ENCODE results near the gene MRPL55. TPM values are rescaled to one million over a fixed set of nuclear protein-coding genes. Genes with fewer than 3 reads are reported as not detected.

The MRPL55 gene
- total and polyA plus RNA-seq, 2 of the 13 experiments (the other 11 are each of a cell fraction or from before 2014, with no cell fraction given) = 58.6 to 92.9 TPM

DNA sequence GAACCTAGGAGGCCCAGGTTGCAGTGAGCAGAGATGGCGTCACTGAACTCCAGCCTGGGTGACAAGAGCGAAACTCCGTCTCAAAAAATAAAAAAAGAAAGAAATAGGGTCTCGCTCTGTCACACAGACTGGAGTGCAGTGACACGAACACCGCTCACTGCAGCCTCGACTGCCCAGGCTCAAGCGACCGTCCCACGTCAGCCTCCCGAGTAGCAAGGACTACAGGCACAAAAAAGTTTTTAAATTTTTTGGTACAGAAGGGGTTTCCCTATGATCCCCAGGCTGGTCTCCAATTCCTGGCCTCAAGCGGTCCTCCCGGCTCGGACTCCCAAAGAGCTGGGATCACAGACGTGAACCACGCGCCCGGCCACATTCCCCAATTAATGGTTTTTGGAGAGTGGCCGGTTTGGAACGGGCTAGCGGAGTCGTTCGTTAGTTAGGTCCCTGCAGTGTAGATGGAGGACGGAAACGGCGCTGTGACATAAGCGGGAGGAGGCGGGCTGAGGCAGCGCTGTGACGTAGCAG is 30.4 kb upstream of the MRPL55 start (continued):
- peak; percentile 52; the same call in 1 of the 2 replicates for TF ChIP-seq TCF7 (IDR thresholded peaks at IDR 0.05; ENCODE audit: low read depth)
- TF ChIP-seq ZNF770 (CRISPR knock-in tag; IDR thresholded peaks at IDR 0.05) = peak; percentile 99
- TF ChIP-seq SYNCRIP (IDR thresholded peaks at IDR 0.05; ENCODE audit: insufficient read depth, low read depth, low read length) = no peak
- TF ChIP-seq, protein P1, sequence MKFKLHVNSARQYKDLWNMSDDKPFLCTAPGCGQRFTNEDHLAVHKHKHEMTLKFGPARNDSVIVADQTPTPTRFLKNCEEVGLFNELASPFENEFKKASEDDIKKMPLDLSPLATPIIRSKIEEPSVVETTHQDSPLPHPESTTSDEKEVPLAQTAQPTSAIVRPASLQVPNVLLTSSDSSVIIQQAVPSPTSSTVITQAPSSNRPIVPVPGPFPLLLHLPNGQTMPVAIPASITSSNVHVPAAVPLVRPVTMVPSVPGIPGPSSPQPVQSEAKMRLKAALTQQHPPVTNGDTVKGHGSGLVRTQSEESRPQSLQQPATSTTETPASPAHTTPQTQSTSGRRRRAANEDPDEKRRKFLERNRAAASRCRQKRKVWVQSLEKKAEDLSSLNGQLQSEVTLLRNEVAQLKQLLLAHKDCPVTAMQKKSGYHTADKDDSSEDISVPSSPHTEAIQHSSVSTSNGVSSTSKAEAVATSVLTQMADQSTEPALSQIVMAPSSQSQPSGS (CRISPR knock-in tag; IDR thresholded peaks at IDR 0.05) = no peak
- peak; percentile 34; the same call in 1 of the 2 replicates for TF ChIP-seq ZNF891 (CRISPR knock-in tag; IDR thresholded peaks at IDR 0.05)
- peak; percentile 63; the same call in 1 of the 2 replicates for TF ChIP-seq HOXA5 (CRISPR knock-in tag; IDR thresholded peaks at IDR 0.05)
- TF ChIP-seq, protein P2, sequence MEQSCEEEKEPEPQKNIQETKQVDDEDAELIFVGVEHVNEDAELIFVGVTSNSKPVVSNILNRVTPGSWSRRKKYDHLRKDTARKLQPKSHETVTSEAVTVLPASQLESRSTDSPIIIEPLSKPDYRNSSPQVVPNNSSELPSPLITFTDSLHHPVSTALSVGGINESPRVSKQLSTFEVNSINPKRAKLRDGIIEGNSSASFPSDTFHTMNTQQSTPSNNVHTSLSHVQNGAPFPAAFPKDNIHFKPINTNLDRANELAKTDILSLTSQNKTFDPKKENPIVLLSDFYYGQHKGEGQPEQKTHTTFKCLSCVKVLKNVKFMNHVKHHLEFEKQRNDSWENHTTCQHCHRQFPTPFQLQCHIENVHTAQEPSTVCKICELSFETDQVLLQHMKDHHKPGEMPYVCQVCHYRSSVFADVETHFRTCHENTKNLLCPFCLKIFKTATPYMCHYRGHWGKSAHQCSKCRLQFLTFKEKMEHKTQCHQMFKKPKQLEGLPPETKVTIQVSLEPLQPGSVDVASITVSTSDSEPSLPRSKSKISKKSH (CRISPR knock-in tag; IDR thresholded peaks at IDR 0.05; ENCODE audit: borderline replicate concordance) = peak; percentile 43; the same call in 1 of the 2 replicates
- TF ChIP-seq, protein P3, sequence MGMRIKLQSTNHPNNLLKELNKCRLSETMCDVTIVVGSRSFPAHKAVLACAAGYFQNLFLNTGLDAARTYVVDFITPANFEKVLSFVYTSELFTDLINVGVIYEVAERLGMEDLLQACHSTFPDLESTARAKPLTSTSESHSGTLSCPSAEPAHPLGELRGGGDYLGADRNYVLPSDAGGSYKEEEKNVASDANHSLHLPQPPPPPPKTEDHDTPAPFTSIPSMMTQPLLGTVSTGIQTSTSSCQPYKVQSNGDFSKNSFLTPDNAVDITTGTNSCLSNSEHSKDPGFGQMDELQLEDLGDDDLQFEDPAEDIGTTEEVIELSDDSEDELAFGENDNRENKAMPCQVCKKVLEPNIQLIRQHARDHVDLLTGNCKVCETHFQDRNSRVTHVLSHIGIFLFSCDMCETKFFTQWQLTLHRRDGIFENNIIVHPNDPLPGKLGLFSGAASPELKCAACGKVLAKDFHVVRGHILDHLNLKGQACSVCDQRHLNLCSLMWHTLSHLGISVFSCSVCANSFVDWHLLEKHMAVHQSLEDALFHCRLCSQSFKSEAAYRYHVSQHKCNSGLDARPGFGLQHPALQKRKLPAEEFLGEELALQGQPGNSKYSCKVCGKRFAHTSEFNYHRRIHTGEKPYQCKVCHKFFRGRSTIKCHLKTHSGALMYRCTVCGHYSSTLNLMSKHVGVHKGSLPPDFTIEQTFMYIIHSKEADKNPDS (CRISPR knock-in tag; IDR thresholded peaks at IDR 0.05) = peak; percentile 43; the same call in 1 of the 2 replicates
- TF ChIP-seq ZNF678 (CRISPR knock-in tag; IDR thresholded peaks at IDR 0.05) = 0 out of 2 replicates have a peak, but pooled peaks have one; percentile 14
- peak; percentile 20; the same call in 1 of the 2 replicates for TF ChIP-seq THAP7 (CRISPR knock-in tag; IDR thresholded peaks at IDR 0.05)
- TF ChIP-seq ZMYM3 (CRISPR knock-in tag; IDR thresholded peaks at IDR 0.05) = peak; percentile 90
- 0 out of 2 replicates have a peak, but pooled peaks have one; percentile 10 for TF ChIP-seq KDM5B (CRISPR knock-in tag; IDR thresholded peaks at IDR 0.05; ENCODE audit: borderline replicate concordance)
- TF ChIP-seq PTBP1 (IDR thresholded peaks at IDR 0.05; ENCODE audit: low read depth, low read length, poor library complexity, severe bottlenecking) = peak; percentile 25
- TF ChIP-seq CAMTA2 (CRISPR knock-in tag; IDR thresholded peaks at IDR 0.05; ENCODE audit: borderline replicate concordance) = peak; percentile 34; the same call in 1 of the 2 replicates
- TF ChIP-seq ZNF12 (CRISPR knock-in tag; IDR thresholded peaks at IDR 0.05) = no peak
- no peak for TF ChIP-seq SAFB2 (CRISPR knock-in tag; IDR thresholded peaks at IDR 0.05; ENCODE audit: borderline replicate concordance, low read depth)
- TF ChIP-seq TBX3 (IDR thresholded peaks at IDR 0.05; ENCODE audit: borderline replicate concordance) = no peak
- 0 out of 2 replicates have a peak, but pooled peaks have one; percentile 28 for TF ChIP-seq ZBTB3 (CRISPR knock-in tag; IDR thresholded peaks at IDR 0.05; ENCODE audit: borderline replicate concordance, low read depth)
- TF ChIP-seq HIVEP1 (CRISPR knock-in tag; IDR thresholded peaks at IDR 0.05) = 0 out of 2 replicates have a peak, but pooled peaks have one; percentile 6
- 0 out of 2 replicates have a peak, but pooled peaks have one; percentile 57 for TF ChIP-seq ZNF33A (CRISPR knock-in tag; IDR thresholded peaks at IDR 0.05; ENCODE audit: borderline replicate concordance)
- 0 out of 2 replicates have a peak, but pooled peaks have one; percentile 40 for TF ChIP-seq TEAD2 (CRISPR knock-in tag; IDR thresholded peaks at IDR 0.05)

Measured in HepG2 (cell line).